NCI-H2196 treated with DMSO at 0.1 percent for 48 hours (cell line): ENCODE measurements around the gene RNFT2.

Experiments used
- DNase-seq: peaks from one replicate; lab custom pipeline; 2025; ENCODE audit not compliant: unreplicated experiment; lab: John Stamatoyannopoulos, UW

The RNFT2 gene

GRCh38 chr12:116897476-116897875, 159.4 kb downstream of the RNFT2 start:
- no peak for DNase-seq

- DNase-seq = no peak
Measured at GRCh38 chr12:116898669-116899068, 160.6 kb downstream of the RNFT2 start.

- DNase-seq = no peak
Measured at GRCh38 chr12:116901612-116902011, 163.5 kb downstream of the RNFT2 start.
